Hematopoietic multipotent progenitor cell treated with erythropoietin and hydrocortisone succinate and interleukin-3 and kit ligand, for 17 days (in vitro differentiated cells): Measurements from ENCODE around the gene WARS2.

Source experiments
- DNase-seq: peaks from one replicate; pipeline ENCODE4 v3.0.0-alpha.2; 2015; ENCODE audit warnings: low spot score

WARS2 gene

GRCh38 chr1:118984086-118984721 is 156.2 kb downstream of the WARS2 start:
- DNase-seq = no peak

DNA sequence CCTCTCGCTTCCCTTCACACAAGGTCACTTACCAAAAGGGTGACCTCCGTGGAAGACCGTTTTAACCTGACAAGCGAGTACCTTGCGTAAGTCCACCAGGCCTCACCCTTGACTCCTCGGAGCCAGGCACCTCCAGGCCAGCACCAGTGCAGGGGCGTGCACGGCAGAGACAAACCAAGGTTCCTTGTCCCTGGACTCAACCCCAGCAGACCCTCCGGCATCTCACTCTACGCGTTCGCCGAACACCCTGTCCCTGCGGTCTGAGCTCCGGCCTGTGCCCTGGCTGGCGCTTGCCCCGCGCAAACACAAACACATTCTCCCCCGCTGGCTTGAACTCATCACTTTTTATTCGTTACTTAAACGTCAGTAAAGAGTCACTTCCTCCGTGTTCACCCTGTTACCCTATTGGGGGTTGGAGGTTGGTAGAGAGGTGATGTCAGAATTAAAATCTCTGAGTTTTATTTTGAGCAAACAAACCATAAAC is 156.9 kb downstream of the WARS2 start:
- no peak for DNase-seq

GRCh38 chr1:118982821-118983557 is 157.5 kb downstream of the WARS2 start:
- DNase-seq = no peak

GRCh38 chr1:118982266-118982665 is 158.2 kb downstream of the WARS2 start:
- no peak for DNase-seq

DNA sequence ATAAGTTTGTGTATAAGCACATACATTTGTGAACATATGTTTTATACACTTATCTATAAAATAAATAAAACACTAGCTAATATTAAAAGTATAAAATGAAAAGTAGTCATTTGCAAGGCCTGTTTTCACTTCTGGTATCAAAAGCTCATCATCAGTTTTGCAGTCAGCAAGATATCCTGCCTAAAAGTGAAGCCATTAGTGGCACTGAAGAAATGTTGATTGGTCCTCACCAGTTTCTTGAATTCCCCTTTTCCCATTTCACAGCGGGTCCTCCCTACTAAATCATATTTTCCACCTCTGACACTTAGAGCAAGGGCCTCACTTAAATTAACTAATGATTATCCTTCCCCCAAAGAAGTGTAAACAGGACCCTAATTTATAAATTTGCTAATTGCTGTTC is 159.0 kb downstream of the WARS2 start:
- no peak for DNase-seq
